ENCODE data around the gene TBC1D22A.

The TBC1D22A gene

GRCh38 chr22:46854125-46854870 lies 91.8 kb downstream of the TBC1D22A start:
- H3K9ac ChIP-seq (ENCODE audit: low read depth in 1 of 2, low read length in 2 of 2) = no peak overlapping the region
- no peak overlapping the region for H3K4me3 ChIP-seq (ENCODE audit: low read depth in 1 of 2, low read length in 2 of 2)
- H3K27ac ChIP-seq (ENCODE audit: low read depth, low read length) = peak overlapping the region; percentile 28
- peaks cover 5 to 6% of the 10 kb centered on the region in 2 donors for H3K36me3 ChIP-seq (ENCODE audit: control insufficient read depth in 1 of 2, insufficient read depth in 2 of 2, low read length in 2 of 2)
- H3K4me1 ChIP-seq (ENCODE audit: control insufficient read depth in 1 of 2, insufficient read depth in 2 of 2, low read length in 2 of 2) = peaks cover 8 to 9% of the 10 kb centered on the region in 2 donors
- no peaks in the 10 kb centered on the region for H3K9me3 ChIP-seq (ENCODE audit: control insufficient read depth in 1 of 2, low read length in 2 of 2)
- H3K27me3 ChIP-seq (ENCODE audit: control insufficient read depth in 1 of 2, insufficient read depth in 2 of 2, low read length in 2 of 2) = no peaks in the 10 kb centered on the region

- Histone ChIP-seq H3K9ac (ENCODE audit: low read depth in 1 of 2, low read length in 2 of 2) (no peak overlapping the region), H3K27me3 (ENCODE audit: control insufficient read depth in 1 of 2, insufficient read depth in 2 of 2, low read length in 2 of 2) (no peaks in the 10 kb centered on the region), H3K4me1 (ENCODE audit: control insufficient read depth in 1 of 2, insufficient read depth in 2 of 2, low read length in 2 of 2) (peaks cover 8 to 9% of the 10 kb centered on the region in 2 donors), H3K4me3 (ENCODE audit: low read depth in 1 of 2, low read length in 2 of 2) (no peak overlapping the region), H3K36me3 (ENCODE audit: control insufficient read depth in 1 of 2, insufficient read depth in 2 of 2, low read length in 2 of 2) (peaks cover 5 to 6% of the 10 kb centered on the region in 2 donors), H3K27ac (ENCODE audit: low read depth, low read length) (no peak overlapping the region), H3K9me3 (ENCODE audit: control insufficient read depth in 1 of 2, low read length in 2 of 2) (no peaks in the 10 kb centered on the region)
Measured at GRCh38 chr22:46855681-46856080, 93.2 kb downstream of the TBC1D22A start.

- no peak overlapping the region for H3K27ac ChIP-seq (ENCODE audit: low read depth, low read length)
- peaks cover 0 to 5% of the 10 kb centered on the region in 2 donors for H3K36me3 ChIP-seq (ENCODE audit: control insufficient read depth in 1 of 2, insufficient read depth in 2 of 2, low read length in 2 of 2)
- no peaks in the 10 kb centered on the region for H3K27me3 ChIP-seq (ENCODE audit: control insufficient read depth in 1 of 2, insufficient read depth in 2 of 2, low read length in 2 of 2)
- H3K9me3 ChIP-seq (ENCODE audit: control insufficient read depth in 1 of 2, low read length in 2 of 2) = no peaks in the 10 kb centered on the region
- no peak overlapping the region for H3K4me3 ChIP-seq (ENCODE audit: low read depth in 1 of 2, low read length in 2 of 2)
- H3K4me1 ChIP-seq (ENCODE audit: control insufficient read depth in 1 of 2, insufficient read depth in 2 of 2, low read length in 2 of 2) = peaks cover 8 to 9% of the 10 kb centered on the region in 2 donors
- no peak overlapping the region for H3K9ac ChIP-seq (ENCODE audit: low read depth in 1 of 2, low read length in 2 of 2)
Measured at GRCh38 chr22:46856661-46857060, 94.2 kb downstream of the TBC1D22A start.

- peaks cover 8 to 9% of the 10 kb centered on the region in 2 donors for H3K4me1 ChIP-seq (ENCODE audit: control insufficient read depth in 1 of 2, insufficient read depth in 2 of 2, low read length in 2 of 2)
- no peaks in the 10 kb centered on the region for H3K27me3 ChIP-seq (ENCODE audit: control insufficient read depth in 1 of 2, insufficient read depth in 2 of 2, low read length in 2 of 2)
- H3K9me3 ChIP-seq (ENCODE audit: control insufficient read depth in 1 of 2, low read length in 2 of 2) = no peaks in the 10 kb centered on the region
- no peaks in the 10 kb centered on the region for H3K36me3 ChIP-seq (ENCODE audit: control insufficient read depth in 1 of 2, insufficient read depth in 2 of 2, low read length in 2 of 2)
- H3K9ac ChIP-seq (ENCODE audit: low read depth in 1 of 2, low read length in 2 of 2) = no peak overlapping the region
- no peak overlapping the region for H3K4me3 ChIP-seq (ENCODE audit: low read depth in 1 of 2, low read length in 2 of 2)
- no peak overlapping the region for H3K27ac ChIP-seq (ENCODE audit: low read depth, low read length)
Measured at GRCh38 chr22:46857142-46857884, 94.9 kb downstream of the TBC1D22A start.

- H3K4me3 ChIP-seq (ENCODE audit: low read depth in 1 of 2, low read length in 2 of 2) = no peak overlapping the region
- H3K4me1 ChIP-seq (ENCODE audit: control insufficient read depth in 1 of 2, insufficient read depth in 2 of 2, low read length in 2 of 2) = peaks cover 8 to 9% of the 10 kb centered on the region in 2 donors
- no peaks in the 10 kb centered on the region for H3K9me3 ChIP-seq (ENCODE audit: control insufficient read depth in 1 of 2, low read length in 2 of 2)
- H3K9ac ChIP-seq (ENCODE audit: low read depth in 1 of 2, low read length in 2 of 2) = no peak overlapping the region
- H3K36me3 ChIP-seq (ENCODE audit: control insufficient read depth in 1 of 2, insufficient read depth in 2 of 2, low read length in 2 of 2) = no peaks in the 10 kb centered on the region
- no peaks in the 10 kb centered on the region for H3K27me3 ChIP-seq (ENCODE audit: control insufficient read depth in 1 of 2, insufficient read depth in 2 of 2, low read length in 2 of 2)
- no peak overlapping the region for H3K27ac ChIP-seq (ENCODE audit: low read depth, low read length)
Measured at GRCh38 chr22:46857885-46858143, 95.4 kb downstream of the TBC1D22A start.

GRCh38 chr22:46858181-46858771 lies 95.8 kb downstream of the TBC1D22A start:
- H3K9me3 ChIP-seq (ENCODE audit: control insufficient read depth in 1 of 2, low read length in 2 of 2) = no peaks in the 10 kb centered on the region
- H3K36me3 ChIP-seq (ENCODE audit: control insufficient read depth in 1 of 2, insufficient read depth in 2 of 2, low read length in 2 of 2) = no peaks in the 10 kb centered on the region
- no peak overlapping the region for H3K4me3 ChIP-seq (ENCODE audit: low read depth in 1 of 2, low read length in 2 of 2)
- no peak overlapping the region for H3K27ac ChIP-seq (ENCODE audit: low read depth, low read length)
- H3K9ac ChIP-seq (ENCODE audit: low read depth in 1 of 2, low read length in 2 of 2) = no peak overlapping the region
- peaks cover 8 to 9% of the 10 kb centered on the region in 2 donors for H3K4me1 ChIP-seq (ENCODE audit: control insufficient read depth in 1 of 2, insufficient read depth in 2 of 2, low read length in 2 of 2)
- H3K27me3 ChIP-seq (ENCODE audit: control insufficient read depth in 1 of 2, insufficient read depth in 2 of 2, low read length in 2 of 2) = no peaks in the 10 kb centered on the region

GRCh38 chr22:46860562-46860961 lies 98.1 kb downstream of the TBC1D22A start:
- peaks cover 13 to 16% of the 10 kb centered on the region in 2 donors for H3K4me1 ChIP-seq (ENCODE audit: control insufficient read depth in 1 of 2, insufficient read depth in 2 of 2, low read length in 2 of 2)
- H3K27me3 ChIP-seq (ENCODE audit: control insufficient read depth in 1 of 2, insufficient read depth in 2 of 2, low read length in 2 of 2) = no peaks in the 10 kb centered on the region
- no peak overlapping the region for H3K9ac ChIP-seq (ENCODE audit: low read depth in 1 of 2, low read length in 2 of 2)
- no peak overlapping the region for H3K27ac ChIP-seq (ENCODE audit: low read depth, low read length)
- no peaks in the 10 kb centered on the region for H3K36me3 ChIP-seq (ENCODE audit: control insufficient read depth in 1 of 2, insufficient read depth in 2 of 2, low read length in 2 of 2)
- no peak overlapping the region for H3K4me3 ChIP-seq (ENCODE audit: low read depth in 1 of 2, low read length in 2 of 2)
- no peaks in the 10 kb centered on the region for H3K9me3 ChIP-seq (ENCODE audit: control insufficient read depth in 1 of 2, low read length in 2 of 2)

GRCh38 chr22:46861468-46862367 lies 99.3 kb downstream of the TBC1D22A start:
- Histone ChIP-seq H3K27ac (ENCODE audit: low read depth, low read length) (no peak overlapping the region), H3K9ac (ENCODE audit: low read depth in 1 of 2, low read length in 2 of 2) (no peak overlapping the region), H3K4me3 (ENCODE audit: low read depth in 1 of 2, low read length in 2 of 2) (no peak overlapping the region), H3K9me3 (ENCODE audit: control insufficient read depth in 1 of 2, low read length in 2 of 2) (no peaks in the 10 kb centered on the region), H3K36me3 (ENCODE audit: control insufficient read depth in 1 of 2, insufficient read depth in 2 of 2, low read length in 2 of 2) (no peaks in the 10 kb centered on the region), H3K27me3 (ENCODE audit: control insufficient read depth in 1 of 2, insufficient read depth in 2 of 2, low read length in 2 of 2) (no peaks in the 10 kb centered on the region), H3K4me1 (ENCODE audit: control insufficient read depth in 1 of 2, insufficient read depth in 2 of 2, low read length in 2 of 2) (peaks cover 13 to 16% of the 10 kb centered on the region in 2 donors)

- Histone ChIP-seq H3K27ac (ENCODE audit: low read depth, low read length) (no peak overlapping the region), H3K4me3 (ENCODE audit: low read depth in 1 of 2, low read length in 2 of 2) (no peak overlapping the region), H3K36me3 (ENCODE audit: control insufficient read depth in 1 of 2, insufficient read depth in 2 of 2, low read length in 2 of 2) (no peaks in the 10 kb centered on the region), H3K27me3 (ENCODE audit: control insufficient read depth in 1 of 2, insufficient read depth in 2 of 2, low read length in 2 of 2) (no peaks in the 10 kb centered on the region), H3K9me3 (ENCODE audit: control insufficient read depth in 1 of 2, low read length in 2 of 2) (no peaks in the 10 kb centered on the region), H3K4me1 (ENCODE audit: control insufficient read depth in 1 of 2, insufficient read depth in 2 of 2, low read length in 2 of 2) (peaks cover 13 to 16% of the 10 kb centered on the region in 2 donors), H3K9ac (ENCODE audit: low read depth in 1 of 2, low read length in 2 of 2) (no peak overlapping the region)
Measured at GRCh38 chr22:46862418-46863324, 100.2 kb downstream of the TBC1D22A start.

Data from duodenal mucosa (tissue), 2 donors.